GM21717 (cell line): ENCODE data around the gene TAOK3.
"Not testable (repeated sequence)": the region's sequence is repeated elsewhere in the genome, so short reads cannot be mapped to it uniquely, and the experiment has no call there.

Experiments used
- ATAC-seq: cut with Tn5 transposase; IDR thresholded peaks from one replicate; pipeline ENCODE4 v1.9.1; 2021; ENCODE audit warnings: mild to moderate bottlenecking, moderate library complexity; ENCODE audit not compliant: unreplicated experiment

TAOK3 gene

GRCh38 chr12:118374126-118374725 lies 1.5 kb upstream of the TAOK3 start:
- no peak for ATAC-seq

GRCh38 chr12:118373616-118374015 lies 909 bp upstream of the TAOK3 start:
- ATAC-seq: no peak

- ATAC-seq: no peak
Observed at GRCh38 chr12:118371321-118372282, 1.1 kb downstream of the TAOK3 start.

GRCh38 chr12:118370601-118371000 lies 2.1 kb downstream of the TAOK3 start:
- ATAC-seq: no peak

- no peak for ATAC-seq
Observed at GRCh38 chr12:118368821-118369220, 3.9 kb downstream of the TAOK3 start.

GRCh38 chr12:118361889-118362288 lies 10.8 kb downstream of the TAOK3 start:
- no peak for ATAC-seq

GRCh38 chr12:118361092-118361404 lies 11.7 kb downstream of the TAOK3 start:
- ATAC-seq: no peak

GRCh38 chr12:118359541-118359915 lies 13.2 kb downstream of the TAOK3 start:
- no peak for ATAC-seq

GRCh38 chr12:118358612-118359540 lies 13.8 kb downstream of the TAOK3 start:
- ATAC-seq: no peak

GRCh38 chr12:118358008-118358359 lies 14.7 kb downstream of the TAOK3 start:
- no peak for ATAC-seq

- peak; percentile 66 for ATAC-seq
Observed at GRCh38 chr12:118357257-118358007, 15.3 kb downstream of the TAOK3 start.

GRCh38 chr12:118356809-118357256 lies 15.9 kb downstream of the TAOK3 start:
- ATAC-seq: no peak

GRCh38 chr12:118355843-118356242 lies 16.9 kb downstream of the TAOK3 start:
- ATAC-seq: no peak

- no peak for ATAC-seq
Observed at GRCh38 chr12:118354903-118355302, 17.8 kb downstream of the TAOK3 start.

GRCh38 chr12:118354503-118354902 lies 18.2 kb downstream of the TAOK3 start:
- ATAC-seq: not testable (repeated sequence)

GRCh38 chr12:118353721-118354120 lies 19.0 kb downstream of the TAOK3 start:
- ATAC-seq: no peak

- no peak for ATAC-seq
Observed at GRCh38 chr12:118350908-118351559, 21.7 kb downstream of the TAOK3 start.

GRCh38 chr12:118347916-118348315 lies 24.8 kb downstream of the TAOK3 start:
- no peak for ATAC-seq

- peak; percentile 55 for ATAC-seq
Observed at GRCh38 chr12:118346895-118347294, 25.8 kb downstream of the TAOK3 start.

GRCh38 chr12:118345355-118345754 lies 27.4 kb downstream of the TAOK3 start:
- no peak for ATAC-seq
